Breast epithelium (tissue), 4 donors: ENCODE data around the gene ARHGAP4. TPM values are rescaled to one million over a fixed set of nuclear protein-coding genes. Genes with fewer than 3 reads are reported as not detected.
A peak's percentile ranks its signal among the peaks of the same experiment; 100 is the strongest.

ENCODE experiments used
- DNase-seq, 2 donors: peaks; one replicate each; pipeline ENCODE4 v3.0.0-alpha.2; 2019; ENCODE audit warnings: low spot score in 2 of 2
- H3K27ac ChIP-seq, 2 donors: fragments of 200-600 bp; sonication (generic) in 1 of 2; one replicate each; pipeline ENCODE4 v1.5.1; 2016 to 2019; ENCODE audit warnings: mild to moderate bottlenecking in 1 of 2
- H3K27me3 ChIP-seq, 2 donors: fragments of 200-600 bp; sonication (generic) in 1 of 2; one replicate each; pipeline versions ENCODE4 v1.5.1 to v1.6.0; 2017 to 2019; ENCODE audit warnings: control low read depth in 1 of 2, mild to moderate bottlenecking in 1 of 2
- H3K36me3 ChIP-seq: fragments of 200-600 bp; one replicate; pipeline ENCODE4 v1.5.1; 2019
- H3K4me1 ChIP-seq, 2 donors: fragments of 200-600 bp; sonication (generic); one replicate each; pipeline ENCODE4 v1.5.1; 2016 to 2019; ENCODE audit warnings: control low read depth in 1 of 2
- H3K4me3 ChIP-seq, 3 donors: fragments of 200-600 bp; sonication (generic); 1 replicate in 2 of 3; 2 replicates in 1 of 3; pipeline ENCODE4 v1.5.1; 2016 to 2019; ENCODE audit warnings: mild to moderate bottlenecking in 3 of 3, moderate library complexity in 2 of 3
- H3K9me3 ChIP-seq, 2 donors: fragments of 200-600 bp; sonication (generic) in 1 of 2; one replicate each; pipeline ENCODE4 v1.5.1; 2016 to 2019; ENCODE audit warnings: control low read depth in 1 of 2
- POLR2A ChIP-seq: fragments of 450-650 bp; IDR thresholded peaks from one replicate; pipeline ENCODE4 v1.6.1; 2016; ENCODE audit warnings: antibody characterized with exemption, mild to moderate bottlenecking, moderate library complexity
- POLR2AphosphoS5 ChIP-seq, 3 donors: sonication (generic); formaldehyde crosslinking; IDR thresholded peaks; one replicate each; pipeline ENCODE4 v1.6.1; 2017; ENCODE audit warnings: antibody characterized with exemption in 3 of 3
- intact Hi-C: fragments of 100-400 bp; cut with DNase I; formaldehyde crosslinking; loops from one replicate; pipeline ENCODE4 v1.15.1; 2023; ENCODE audit warnings: low total_unique reads
- total RNA-seq, 3 donors: library from RNA; depleted of rRNA; stranded (reverse); fragments of >200 nt; gene quantifications; one replicate each; pipeline ENCODE4 v1.1.0, GENCODE V29; 2016
- TF ChIP-seq, protein P1 (sequence below), 3 donors: fragments of 450-650 bp; IDR thresholded peaks; one replicate each; pipeline ENCODE4 v1.5.1; 2016 to 2017; ENCODE audit warnings: antibody characterized with exemption in 3 of 3, mild to moderate bottlenecking in 3 of 3, moderate library complexity in 3 of 3

Gene ARHGAP4
- total RNA-seq, 3 donors from 2014 or later, result 18.4 to 21.5 (median 19.8) TPM

DNA sequence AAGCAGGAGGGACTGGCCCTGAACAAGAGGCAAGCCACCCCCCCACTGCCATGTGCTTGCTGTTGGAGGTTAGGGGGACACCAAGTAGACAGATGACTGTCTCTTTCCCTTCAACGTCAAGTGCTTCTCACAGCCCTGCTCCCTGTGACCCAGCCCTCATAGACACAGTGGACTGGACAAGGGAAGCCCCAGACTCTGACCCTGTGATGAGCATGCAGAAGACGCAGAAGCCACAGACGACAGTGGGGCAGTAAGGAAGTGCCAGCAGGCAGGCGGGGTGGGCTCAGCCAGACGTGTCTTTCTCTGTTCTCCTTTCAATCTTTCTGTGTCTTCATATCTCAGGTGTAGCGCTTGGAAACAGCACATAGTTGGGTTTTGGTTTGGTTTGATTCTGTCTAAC lies 37.7 kb downstream of the ARHGAP4 start:
- H3K4me3 ChIP-seq, result no peak overlapping the region
- TF ChIP-seq POLR2AphosphoS5 (IDR thresholded peaks at IDR 0.05), result no peak
- TF ChIP-seq, protein P1, sequence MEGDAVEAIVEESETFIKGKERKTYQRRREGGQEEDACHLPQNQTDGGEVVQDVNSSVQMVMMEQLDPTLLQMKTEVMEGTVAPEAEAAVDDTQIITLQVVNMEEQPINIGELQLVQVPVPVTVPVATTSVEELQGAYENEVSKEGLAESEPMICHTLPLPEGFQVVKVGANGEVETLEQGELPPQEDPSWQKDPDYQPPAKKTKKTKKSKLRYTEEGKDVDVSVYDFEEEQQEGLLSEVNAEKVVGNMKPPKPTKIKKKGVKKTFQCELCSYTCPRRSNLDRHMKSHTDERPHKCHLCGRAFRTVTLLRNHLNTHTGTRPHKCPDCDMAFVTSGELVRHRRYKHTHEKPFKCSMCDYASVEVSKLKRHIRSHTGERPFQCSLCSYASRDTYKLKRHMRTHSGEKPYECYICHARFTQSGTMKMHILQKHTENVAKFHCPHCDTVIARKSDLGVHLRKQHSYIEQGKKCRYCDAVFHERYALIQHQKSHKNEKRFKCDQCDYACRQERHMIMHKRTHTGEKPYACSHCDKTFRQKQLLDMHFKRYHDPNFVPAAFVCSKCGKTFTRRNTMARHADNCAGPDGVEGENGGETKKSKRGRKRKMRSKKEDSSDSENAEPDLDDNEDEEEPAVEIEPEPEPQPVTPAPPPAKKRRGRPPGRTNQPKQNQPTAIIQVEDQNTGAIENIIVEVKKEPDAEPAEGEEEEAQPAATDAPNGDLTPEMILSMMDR (IDR thresholded peaks at IDR 0.05), result no peak
- TF ChIP-seq POLR2A, result no peak
- intact Hi-C loops, result no loop called here
- H3K27ac ChIP-seq, result no peak overlapping the region
- no peaks in the 10 kb centered on the region for H3K36me3 ChIP-seq
- no peaks in the 10 kb centered on the region for H3K4me1 ChIP-seq
- peaks cover 6 to 63% of the 10 kb centered on the region in 2 donors for H3K27me3 ChIP-seq
- no peaks in the 10 kb centered on the region for H3K9me3 ChIP-seq
- DNase-seq, result no peak

DNA sequence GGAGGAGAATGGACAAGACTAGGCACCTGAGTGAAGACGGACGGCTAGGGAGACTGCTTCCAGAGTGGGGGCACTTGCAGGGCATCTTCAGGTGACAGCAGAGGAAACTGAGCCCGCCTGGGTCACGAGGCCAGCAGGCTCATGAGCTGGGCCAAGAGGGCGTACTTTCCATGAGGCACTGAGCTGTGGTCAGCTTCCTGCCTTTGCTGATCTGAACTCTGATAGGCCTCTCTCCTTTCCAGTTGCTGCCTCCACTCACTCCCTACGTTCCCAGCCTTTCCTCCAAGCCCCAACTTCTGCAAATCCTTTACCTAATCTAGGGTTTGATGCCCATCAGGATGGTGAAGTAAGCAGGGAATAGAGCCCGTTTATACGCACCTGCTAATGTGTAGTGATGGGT lies 38.7 kb downstream of the ARHGAP4 start:
- intact Hi-C loops, result no loop called here
- H3K4me3 ChIP-seq, result no peak overlapping the region
- peaks cover 6 to 65% of the 10 kb centered on the region in 2 donors for H3K27me3 ChIP-seq
- H3K36me3 ChIP-seq, result no peaks in the 10 kb centered on the region
- no peaks in the 10 kb centered on the region for H3K9me3 ChIP-seq
- no peaks in the 10 kb centered on the region for H3K4me1 ChIP-seq
- DNase-seq, result no peak
- TF ChIP-seq, protein P1 (IDR thresholded peaks at IDR 0.05), result no peak
- TF ChIP-seq POLR2AphosphoS5 (IDR thresholded peaks at IDR 0.05) (no peak), POLR2A (no peak)
- H3K27ac ChIP-seq, result no peak overlapping the region

DNA sequence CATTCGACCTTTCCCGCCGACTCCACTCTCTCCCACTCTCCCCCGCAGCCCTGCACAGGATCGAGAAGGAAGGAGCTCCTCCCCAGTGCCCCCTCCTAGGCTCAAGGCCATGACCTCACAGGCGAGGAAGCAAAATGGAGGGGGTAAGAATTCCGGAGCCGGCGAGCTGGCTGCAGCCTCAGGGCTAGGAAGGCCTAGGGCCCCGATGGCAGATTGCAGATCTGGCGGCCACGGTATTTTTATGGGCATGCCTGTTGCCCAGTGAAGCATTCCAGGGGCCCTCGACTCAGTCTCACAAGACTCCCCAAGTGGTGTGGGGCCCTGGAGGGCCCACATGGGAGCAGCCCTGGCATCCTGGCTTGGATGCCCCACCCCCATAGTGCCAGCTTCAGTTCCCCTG lies 39.1 kb downstream of the ARHGAP4 start:
- no peak for DNase-seq
- TF ChIP-seq POLR2A (no peak), POLR2AphosphoS5 (IDR thresholded peaks at IDR 0.05) (no peak)
- TF ChIP-seq, protein P1 (IDR thresholded peaks at IDR 0.05), result no peak
- H3K27me3 ChIP-seq, result peaks cover 6 to 65% of the 10 kb centered on the region in 2 donors
- H3K9me3 ChIP-seq, result no peaks in the 10 kb centered on the region
- H3K27ac ChIP-seq, result no peak overlapping the region
- H3K4me3 ChIP-seq, result no peak overlapping the region
- H3K36me3 ChIP-seq, result no peaks in the 10 kb centered on the region
- no peaks in the 10 kb centered on the region for H3K4me1 ChIP-seq
- intact Hi-C loops, result no loop called here

DNA sequence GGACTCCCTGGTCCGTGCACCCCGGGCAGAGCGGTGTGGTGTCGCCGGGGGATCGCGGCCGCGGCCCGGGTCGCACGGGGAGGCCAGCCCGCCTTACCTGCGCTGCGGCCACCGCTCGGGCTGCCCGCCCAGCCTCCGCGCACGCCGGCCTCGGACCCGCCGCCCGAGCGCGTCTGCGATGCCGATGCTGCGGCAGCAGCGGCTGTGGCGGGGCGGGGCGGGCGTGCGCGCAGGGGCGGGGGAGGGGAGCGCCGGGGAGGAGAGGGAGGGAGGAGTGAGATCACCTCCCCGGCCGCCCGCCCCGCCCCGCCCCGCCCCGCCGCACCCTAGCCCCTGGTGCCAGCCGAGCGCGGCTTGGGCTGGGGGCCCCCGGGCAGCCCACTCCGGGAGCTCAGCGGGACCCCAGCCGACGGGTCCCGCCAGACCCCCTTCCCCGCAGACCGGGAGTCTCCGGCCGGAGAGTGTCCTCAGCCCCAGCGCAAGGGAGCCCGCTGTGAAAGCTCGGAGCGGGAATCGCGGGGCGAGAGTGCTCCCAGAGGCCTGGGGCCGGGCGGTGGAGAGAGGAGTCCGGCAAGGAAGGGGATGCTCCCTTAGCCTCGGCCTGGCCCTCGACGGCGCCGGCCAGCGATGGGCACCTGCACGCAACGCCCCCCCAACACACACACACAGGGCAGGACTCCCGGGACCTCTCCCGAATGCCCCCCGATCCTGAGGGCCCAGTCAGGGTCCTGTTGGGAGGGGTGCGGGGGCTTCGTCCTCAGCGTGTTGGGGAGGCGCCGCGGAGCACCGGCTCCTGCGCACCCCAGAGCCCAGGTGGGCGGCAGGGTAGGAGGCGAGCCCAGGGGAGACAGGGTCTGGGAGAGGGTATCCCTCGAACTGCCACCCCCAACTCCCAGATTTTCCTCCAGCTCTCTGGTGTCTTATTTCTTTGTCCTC lies 39.8 kb downstream of the ARHGAP4 start, which contains the start of gene L1CAM:
Gene L1CAM (minus strand): TSS at position 206 of the 936 bp plus-strand sequence. CDS start 10,337 bp downstream, outside the sequence.
- H3K36me3 ChIP-seq, result no peaks in the 10 kb centered on the region
- no peak for DNase-seq
- H3K4me1 ChIP-seq, result no peaks in the 10 kb centered on the region
- intact Hi-C loops, result no loop called here
- no peak for TF ChIP-seq POLR2A
- TF ChIP-seq POLR2AphosphoS5 (IDR thresholded peaks at IDR 0.05), result no peak
- TF ChIP-seq, protein P1 (IDR thresholded peaks at IDR 0.05), result no peak
- H3K27me3 ChIP-seq, result peaks cover 6 to 70% of the 10 kb centered on the region in 2 donors
- no peaks in the 10 kb centered on the region for H3K9me3 ChIP-seq
- H3K27ac ChIP-seq, result no peak within 1 kb of the TSS
- peak within 1 kb of the TSS in 2 of 3 donors; percentile 26 to 54 for H3K4me3 ChIP-seq

DNA sequence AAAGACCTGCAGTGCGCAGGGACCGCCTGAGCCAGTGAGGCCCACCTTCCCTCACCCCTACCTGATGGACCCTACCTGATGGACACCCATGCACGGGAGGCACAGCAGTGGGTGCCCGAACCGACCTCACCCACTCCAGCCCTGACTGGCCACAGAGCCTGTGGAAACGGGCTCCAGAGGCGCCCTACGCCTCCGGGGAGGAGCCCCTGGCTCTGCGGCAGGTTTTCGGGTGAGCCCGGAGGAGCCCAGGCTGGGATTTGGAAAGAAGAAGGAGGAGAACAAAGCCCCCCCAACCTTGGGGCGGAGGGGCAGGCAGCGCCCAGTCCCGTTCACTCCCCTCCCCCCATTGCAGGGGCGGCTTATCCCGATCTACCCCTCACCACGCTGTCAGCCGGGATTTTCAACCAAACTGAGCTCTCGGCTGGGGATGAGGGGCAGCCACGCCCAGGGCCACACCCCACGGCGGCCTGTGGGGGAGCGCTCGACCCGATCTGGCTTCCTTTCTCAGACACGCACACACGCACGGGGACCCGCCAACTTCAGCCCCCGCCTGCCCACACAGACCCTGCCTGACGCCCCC lies 40.8 kb downstream of the ARHGAP4 start:
- no peak for DNase-seq
- Histone ChIP-seq H3K27me3 (peaks cover 6 to 80% of the 10 kb centered on the region in 2 donors), H3K4me3 (peak overlapping the region in 1 of 3 donors; percentile 54), H3K27ac (no peak overlapping the region), H3K9me3 (no peaks in the 10 kb centered on the region), H3K4me1 (no peaks in the 10 kb centered on the region), H3K36me3 (no peaks in the 10 kb centered on the region)
- no peak for TF ChIP-seq POLR2A
- TF ChIP-seq POLR2AphosphoS5 (IDR thresholded peaks at IDR 0.05), result no peak
- TF ChIP-seq, protein P1 (IDR thresholded peaks at IDR 0.05), result no peak
- intact Hi-C loops, result no loop called here
